HG03135 (cell line): ENCODE measurements around the gene LINGO1.

ENCODE experiments used
- ATAC-seq: cut with Tn5 transposase; IDR thresholded peaks from one replicate; pipeline ENCODE4 v1.9.1; 2021; ENCODE audit warnings: mild to moderate bottlenecking, moderate library complexity; ENCODE audit not compliant: unreplicated experiment

LINGO1 gene

DNA sequence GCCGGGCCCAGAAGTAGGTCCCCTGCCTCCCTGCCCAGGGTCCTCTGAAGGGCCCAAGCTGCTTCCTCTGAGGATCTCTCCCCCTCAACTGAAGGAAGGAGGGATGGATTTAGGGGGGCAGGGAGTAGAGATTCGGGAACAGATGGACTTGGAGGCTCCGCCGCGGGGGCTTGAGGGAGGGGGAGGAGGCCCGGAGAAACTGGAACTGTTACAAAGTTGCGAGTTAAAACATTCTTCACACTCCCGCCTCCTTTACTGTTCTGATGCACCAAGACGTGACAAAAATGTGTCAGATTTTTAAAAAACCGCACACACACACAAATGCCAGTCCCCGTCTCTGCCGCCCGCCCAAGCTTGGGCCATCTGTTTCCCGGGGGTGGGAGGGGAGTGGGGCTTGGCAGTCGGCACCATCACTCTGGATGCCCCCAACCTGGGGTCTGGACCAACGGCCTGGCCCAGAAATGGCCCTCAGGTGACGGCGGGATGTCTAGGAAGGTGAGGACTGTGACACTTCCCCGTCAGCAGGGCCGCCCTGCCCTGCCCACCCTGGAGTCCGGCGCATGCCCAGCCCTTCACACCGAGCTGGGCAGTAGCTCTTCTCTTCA lies 25.0 kb upstream of the LINGO1 start:
- no peak for ATAC-seq

DNA sequence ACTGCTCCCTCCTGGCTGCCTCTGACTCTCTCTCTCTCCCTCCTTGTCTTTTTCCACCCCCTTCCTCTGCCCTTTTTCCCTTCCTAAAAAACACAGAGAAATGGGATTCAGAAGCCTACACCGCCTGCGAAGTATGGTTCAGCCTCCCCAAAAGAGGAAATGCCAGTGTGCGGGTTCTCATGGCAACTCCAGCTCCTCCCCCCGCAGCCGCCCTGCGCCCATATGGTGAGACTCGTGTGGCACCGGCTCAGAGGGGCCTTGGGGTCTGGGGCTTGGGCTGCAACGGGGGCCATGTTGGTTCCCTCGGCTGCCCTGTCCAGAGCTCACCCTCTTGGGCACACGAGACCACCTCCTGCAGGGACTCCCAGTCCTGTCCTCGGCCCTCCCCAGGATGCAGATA lies 23.6 kb upstream of the LINGO1 start:
- no peak for ATAC-seq

DNA sequence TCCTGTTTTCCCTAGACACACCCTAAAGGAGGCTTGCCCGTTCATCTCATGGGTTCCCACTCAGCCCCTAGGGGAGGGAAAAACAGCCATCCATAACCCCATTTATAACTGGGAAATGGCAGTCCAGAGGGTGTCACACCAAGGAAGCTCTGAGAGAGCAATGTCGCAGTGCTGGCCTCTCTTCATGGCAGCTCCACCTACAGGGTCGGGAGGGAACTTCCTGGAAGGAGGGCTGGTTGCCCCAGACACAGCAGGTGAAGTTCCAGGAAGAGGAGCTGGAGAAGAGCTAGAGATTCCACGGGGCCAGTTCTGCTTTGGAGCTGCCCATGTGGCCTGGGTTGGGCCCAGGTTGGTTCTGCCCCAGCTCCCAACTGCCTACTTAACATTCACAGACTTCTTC lies 22.3 kb upstream of the LINGO1 start:
- no peak for ATAC-seq

DNA sequence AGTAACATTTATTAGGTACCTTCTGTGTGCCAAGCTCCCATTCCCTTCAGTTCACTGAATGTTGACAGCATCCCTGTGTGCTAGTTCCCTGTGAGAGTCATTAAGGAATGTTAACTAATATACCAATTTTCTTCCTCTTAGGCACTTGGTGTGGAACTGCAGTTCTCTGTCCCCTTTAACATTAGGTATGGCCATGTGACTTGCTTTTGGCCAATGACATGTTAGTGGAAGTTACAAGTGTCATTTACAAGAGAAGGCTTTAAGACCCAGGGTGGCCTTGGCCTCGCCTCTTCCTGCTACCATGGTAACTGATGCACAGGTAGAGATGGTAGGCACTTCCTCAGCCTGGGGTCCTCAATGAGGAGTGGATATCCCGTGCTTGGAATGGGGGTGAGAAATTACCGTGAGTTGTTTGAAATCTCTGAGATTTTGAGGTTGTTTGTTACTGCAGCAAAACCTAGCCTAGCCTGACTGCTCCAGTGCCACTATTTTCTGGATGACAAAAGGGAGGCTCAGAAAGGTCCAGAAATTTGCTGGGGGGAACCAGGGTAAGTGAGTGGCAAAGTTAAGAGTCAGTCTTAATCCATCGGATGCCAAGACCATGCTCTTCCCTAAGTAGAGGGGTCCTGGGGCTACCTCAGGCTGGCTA lies 21.2 kb upstream of the LINGO1 start:
- ATAC-seq: no peak

DNA sequence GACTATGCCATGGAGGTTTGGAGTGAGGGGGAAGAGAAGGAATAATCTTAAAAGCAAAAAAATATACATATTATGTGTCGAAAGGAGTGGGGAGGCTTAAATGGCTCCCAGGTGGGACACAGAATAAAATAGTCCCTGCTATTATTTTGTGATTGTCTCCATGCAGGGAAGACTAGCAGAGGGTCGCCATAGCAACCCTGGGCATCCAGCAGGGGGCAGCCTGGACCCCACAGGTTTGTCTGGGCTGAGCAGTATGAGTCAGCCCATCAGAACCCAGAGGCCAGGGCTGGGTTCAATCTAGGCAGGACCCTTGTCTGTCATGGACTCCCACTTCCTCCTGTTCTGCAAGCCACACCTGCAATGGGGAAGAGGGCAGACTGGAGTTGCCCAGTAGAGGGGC lies 17.6 kb upstream of the LINGO1 start:
- no peak for ATAC-seq

DNA sequence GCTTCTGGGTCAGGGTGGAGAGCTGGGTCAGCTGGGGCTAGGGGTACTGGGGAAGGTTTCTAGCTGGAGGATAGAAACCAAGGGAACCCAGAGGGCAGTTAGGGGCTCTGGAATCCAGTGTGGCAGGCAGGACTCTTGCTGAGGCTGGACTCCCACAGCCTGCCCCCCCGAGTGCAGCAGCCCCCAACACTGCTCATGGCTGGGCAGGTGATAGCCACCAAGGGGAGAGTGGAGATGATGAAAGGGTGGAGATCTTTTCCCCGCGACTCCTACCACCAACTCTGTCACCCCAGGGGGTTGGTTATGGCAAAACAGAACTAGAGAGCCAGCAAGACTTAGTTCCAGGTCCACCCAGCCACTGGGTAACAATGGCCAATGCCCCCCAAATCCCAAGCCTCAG lies 16.9 kb upstream of the LINGO1 start:
- no peak for ATAC-seq

DNA sequence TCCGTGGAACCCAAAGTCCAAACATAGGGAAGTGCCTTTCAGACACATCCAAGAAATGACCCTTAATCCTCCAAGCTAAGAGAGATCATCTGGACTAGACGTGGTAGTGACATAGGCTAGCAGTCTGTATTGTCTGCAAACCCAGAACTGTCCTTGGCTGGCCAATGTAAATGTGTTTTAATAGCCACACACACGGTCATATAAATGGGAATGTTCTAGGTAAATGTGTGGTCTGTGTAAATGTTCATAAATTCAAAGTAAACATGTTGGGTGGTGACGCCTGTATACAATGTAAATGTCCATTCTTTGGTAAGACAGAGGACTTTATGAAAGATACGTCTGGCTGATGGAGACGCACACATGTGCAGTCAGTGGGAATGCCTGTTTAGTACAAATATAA lies 16.3 kb upstream of the LINGO1 start:
- ATAC-seq: no peak

DNA sequence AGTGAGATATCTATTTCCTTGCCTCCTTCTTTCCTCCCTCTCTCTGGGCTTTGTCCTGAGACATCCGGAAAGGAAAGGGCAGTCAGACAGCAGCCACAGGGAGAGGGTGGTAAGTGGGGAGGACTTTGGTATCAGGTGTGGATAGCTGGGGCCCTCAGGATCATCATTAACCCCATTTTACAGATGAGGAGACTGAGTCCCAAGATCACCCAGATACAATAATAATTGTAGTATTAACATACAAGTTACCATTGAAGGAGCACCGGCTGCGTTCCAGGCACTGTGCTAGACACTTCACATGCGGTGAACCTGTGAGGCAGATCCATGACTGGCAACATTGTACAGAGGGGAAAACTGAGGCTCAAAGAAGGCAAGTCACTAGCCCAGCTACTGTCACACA lies 15.2 kb upstream of the LINGO1 start:
- ATAC-seq: no peak

DNA sequence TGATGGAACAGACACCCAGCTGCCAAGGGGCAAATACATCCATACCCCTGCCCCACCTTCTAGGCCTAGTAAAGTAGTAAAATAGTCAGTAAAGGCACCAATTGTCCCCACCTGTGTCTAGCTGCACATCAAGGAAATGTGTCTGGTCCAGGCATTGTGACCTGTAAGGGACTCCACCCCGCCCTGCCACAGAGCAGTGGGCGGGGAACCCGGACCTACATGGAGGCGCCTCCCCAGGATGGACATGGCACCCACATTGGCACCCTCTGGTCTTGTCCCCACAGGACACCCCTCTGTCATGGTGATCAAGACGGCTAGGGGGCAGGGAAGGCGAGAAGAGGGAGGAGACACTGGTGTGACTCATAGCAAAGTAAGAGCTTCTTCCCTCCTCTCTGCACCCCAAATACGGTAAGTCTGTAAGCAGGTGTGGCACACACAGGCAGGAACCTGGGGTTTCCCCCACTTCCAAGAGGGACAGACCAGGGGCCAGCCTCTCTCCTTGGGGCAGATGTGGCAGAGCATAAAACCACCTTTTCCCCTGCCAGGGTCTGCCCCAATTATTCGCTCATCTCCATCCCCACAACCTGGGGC lies 13.5 kb upstream of the LINGO1 start:
- ATAC-seq: no peak

DNA sequence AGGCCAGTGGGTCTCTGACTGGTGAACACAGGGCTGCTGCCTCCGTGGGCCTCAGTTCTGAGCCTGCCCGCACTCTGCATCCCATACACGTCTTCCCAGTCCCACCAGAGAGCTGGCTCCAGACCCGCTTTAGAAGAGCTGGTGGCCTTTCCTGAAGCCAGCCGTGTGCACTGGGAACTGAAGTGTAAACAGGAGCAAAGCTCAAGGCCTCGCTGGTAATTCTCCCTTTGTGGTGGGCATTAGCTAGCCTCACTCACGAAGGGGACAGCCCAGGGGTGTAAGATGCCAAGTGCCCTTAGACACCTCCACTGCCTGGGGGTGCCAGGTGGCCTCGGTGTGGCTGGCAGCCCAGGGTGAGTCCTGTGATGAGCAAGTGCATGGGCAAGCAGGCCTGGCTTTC lies 12.9 kb upstream of the LINGO1 start:
- ATAC-seq: no peak

DNA sequence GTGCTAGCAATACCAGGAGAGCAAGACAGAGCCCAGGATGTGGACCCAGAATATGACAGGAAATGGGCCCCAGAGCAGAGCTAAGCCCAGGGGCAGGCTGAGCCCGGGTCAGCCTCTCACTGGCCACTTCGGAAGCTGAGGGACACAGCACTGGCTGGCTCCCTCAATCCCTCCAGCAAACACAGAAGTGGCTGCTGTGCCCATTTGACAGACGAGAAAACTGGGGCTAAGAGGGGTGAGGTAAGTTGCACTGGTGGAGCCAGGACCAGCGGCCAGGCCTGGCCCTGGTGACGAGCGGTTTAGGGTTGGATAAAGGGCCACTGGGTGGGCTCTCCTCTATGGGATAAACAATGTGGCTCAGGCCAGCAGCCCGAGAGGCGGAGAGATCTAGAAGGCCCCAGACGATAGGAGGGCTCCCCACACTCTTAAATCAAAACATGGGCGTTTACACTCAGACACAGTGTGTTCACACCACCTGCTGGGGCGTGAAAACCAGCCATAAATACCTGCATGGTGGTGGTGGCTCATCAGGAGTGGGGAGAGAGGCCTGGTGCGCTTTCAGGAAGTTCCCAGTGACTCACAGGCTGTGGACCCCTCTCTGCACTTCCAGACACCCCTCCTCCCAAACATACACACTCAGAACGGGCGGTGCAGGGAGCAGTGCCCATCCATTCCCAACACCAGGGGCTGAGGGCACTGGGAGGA lies 12.0 kb upstream of the LINGO1 start:
- ATAC-seq: no peak

DNA sequence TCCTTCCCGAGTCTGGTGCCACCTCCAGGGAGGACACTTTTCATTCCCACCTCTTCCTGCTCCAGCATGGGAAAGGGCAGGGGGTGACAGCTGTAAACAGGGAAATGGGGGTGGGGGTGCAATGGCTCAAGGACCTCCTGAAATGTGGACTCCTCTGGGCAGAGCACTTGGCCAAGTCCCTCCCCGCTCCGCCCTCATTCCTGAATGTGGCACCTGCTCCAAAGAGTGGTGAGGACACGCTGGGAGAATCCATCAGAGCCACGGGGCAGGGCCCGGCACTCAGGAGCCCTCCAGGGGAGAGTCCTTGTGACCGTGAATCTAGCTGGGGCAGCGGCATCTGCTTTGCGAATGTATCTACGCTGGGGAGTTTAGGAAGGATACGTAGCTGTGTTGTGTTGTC lies 11.1 kb upstream of the LINGO1 start:
- no peak for ATAC-seq

DNA sequence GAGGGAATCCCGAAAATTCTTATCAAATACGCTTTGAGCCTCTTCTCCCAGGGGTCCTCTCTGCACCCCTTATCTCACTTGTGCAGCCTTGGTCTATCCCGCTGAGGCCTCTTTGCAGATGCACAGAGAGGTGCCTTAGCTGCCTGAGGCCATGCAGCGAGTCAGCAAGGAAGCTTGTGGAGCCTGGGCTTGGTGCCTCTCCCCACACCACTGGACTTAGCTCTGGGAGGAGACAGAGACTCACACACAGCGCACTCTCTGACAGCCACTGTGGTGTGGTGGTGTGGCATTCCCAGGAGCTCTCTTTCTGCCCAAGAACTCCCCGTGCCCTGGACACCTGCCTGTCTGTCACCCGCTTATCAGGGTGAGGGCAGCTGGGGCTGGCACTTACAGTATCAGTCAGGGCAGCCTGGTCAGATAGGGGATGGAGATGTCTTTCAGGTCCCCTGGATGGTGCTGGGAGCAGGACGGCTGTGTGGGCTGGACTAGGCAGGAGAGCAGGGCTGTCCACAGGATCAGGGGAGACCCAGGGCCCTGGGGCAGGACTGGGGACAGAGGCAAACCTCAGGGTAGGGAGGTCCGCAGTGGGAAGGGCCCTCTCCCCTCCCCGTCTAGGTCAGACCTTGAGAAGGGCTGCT lies 10.2 kb upstream of the LINGO1 start:
- ATAC-seq: no peak

DNA sequence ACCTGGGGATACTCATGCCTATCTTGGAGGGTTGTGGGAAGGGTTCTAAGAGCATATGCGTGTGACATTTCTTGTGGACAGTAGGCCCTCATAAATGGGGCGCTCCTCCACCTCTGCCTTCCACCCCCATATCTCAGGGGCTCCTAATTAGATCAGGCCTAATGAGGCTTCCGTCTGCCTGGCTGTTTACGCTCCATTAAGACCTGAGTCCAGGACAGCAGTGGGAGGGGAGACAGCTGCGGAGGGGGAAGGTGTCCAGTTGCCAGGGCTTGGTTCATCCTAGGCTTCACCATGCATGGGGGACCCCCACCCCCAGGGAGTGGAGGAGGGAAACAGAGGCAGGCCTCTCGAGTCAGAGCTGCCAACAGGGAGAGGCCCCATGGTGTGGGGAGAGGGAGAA lies 9.3 kb upstream of the LINGO1 start:
- no peak for ATAC-seq

DNA sequence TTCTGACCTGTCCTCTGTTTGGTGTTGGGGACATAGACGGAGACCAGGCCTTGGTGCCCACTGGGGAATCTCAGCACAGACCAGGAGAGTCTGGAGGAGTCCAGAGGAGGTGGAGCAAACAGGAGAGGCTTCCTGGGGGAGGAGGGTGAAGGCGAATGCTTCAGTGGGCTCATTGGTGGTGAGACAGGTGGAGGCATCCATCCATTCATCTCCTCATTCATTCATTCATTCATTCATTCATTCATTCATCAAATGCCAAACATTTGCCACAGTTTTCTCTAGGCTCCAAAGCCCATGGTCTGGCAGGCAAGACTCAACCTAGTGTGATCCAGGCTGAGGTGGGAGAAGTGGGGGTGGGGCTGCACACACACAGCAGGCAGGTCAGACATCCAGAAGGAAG lies 7.9 kb upstream of the LINGO1 start:
- no peak for ATAC-seq

DNA sequence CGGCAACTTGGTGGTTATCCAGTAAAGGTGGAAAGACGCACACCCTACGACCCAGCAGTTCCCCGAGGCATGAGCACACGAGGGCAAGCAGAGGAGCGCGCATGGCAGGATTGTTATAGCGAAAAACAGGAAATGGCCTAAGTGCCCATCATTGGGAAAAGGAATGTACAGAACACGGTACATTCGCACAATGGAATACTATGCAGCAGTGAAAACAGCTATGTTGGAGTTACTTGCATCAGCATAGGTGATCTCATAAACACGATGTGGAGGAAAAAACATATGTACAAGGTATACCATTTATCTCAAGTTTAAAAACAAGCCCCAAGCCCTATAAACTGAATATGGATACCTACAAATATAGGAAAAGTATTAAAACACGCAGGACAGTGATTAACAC lies 6.7 kb upstream of the LINGO1 start:
- ATAC-seq: no peak

DNA sequence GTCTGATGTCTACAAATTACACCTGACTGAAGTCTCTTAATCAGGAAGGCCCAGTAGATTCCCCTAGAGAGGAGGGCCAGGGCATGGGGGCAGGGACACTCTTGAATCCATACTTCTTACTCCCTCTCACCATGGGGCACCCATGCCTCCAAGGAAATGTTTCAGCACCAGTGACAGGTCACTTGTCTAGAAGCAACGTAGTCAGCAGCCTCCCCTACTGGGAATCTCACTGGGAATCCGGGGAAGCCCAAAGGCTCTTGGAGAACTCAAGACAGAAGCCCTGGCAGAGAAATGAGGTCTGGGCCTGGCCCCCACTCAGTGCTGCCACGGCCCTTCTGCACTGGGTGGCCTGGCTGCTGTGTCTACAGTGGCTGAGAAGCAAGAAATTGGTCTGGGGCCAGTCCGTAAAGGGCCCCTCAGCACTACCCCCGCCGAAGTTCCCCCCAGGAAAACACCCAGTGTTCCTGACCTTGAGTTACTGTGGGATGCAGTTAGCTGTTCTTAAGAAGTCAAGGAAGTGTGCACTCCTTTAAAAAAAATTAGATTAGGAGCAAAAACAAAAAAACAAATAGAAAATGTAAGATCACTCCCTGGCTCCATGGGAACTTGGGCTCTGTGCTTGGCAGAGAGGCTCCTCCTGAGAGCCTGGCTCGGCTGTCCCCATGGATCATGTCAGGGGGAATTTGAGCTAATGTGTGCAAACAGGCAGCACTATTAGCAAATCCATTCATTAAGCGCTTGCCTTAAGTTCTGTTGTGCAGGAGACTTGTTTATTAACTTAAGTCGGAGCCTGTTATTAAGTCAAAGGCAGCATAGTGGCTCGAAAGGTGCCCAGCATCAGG lies 5.4 kb upstream of the LINGO1 start:
- no peak for ATAC-seq

DNA sequence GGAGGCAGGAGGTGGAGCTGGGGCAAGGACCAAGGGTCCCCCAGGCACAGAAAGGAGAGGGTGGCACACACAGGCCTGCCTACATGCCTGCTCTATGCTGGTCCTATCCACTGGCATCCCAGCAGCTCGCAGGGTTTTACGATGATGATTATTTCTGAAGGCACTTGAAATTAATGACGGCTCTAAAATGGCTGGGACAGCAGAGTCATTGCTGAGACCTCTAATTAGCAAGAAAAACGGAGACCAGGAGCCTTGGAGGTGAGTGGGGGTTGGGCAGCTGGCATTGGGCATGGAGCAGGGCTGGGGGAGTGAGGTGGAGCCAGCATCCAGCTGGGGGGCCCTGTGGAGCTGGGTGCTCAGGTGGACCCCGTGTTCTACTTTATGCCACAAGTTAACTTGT lies 3.5 kb upstream of the LINGO1 start:
- no peak for ATAC-seq

DNA sequence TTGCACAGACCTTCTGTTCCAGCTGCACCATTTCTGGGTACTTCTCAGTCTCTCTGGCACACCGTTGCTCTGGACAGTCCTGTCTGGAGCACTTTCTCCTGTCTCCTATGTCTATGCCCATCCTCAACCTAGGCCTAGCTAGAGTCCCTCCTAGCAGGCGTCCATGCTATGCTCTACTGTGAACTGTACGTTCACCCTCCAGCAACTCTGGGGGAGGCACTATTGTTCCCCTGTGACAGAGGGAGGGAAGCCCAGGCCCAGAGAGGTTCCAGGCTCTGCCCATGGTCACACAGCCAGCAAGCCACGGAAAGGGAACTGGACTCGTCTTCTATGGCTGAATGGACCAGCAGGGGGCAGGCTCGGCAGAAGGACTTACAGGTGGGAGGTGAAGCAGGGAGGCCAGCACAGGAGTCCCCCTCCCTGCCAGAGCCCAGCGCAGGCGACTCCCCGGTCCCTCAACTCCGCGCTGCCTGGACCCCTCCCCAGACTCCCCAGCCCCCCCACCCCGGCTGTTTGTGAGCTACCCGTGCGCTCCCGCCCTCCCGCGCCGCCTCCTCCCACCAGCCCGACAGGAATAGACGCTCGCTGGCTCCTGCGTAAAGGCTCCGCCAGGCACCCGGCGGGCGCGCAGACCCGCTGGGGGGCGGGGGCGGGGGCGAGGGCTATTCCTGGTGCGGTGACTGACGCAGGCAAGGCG lies 1.7 kb upstream of the LINGO1 start:
- no peak for ATAC-seq

DNA sequence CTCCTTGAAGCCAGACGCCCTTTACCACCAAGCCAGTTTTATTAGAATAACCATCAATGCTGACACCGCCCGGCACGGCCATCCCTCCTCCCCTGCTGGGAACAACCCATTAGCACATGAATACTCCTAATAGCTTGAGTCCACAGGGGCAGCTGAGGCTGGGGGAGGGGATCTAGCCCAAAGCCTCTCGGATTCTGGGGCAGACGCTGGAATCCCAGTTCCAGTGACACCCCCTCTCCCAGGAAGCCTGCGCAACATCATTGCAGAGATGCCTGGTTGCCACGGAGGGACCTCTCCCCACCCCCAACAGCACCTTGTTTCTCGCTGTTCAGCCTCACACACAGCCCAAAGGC lies 1.2 kb upstream of the LINGO1 start:
- ATAC-seq: no peak
